Head of caudate nucleus (tissue), 42 donors: ENCODE results near the gene LAMC1.

Experiments
- DNase-seq, 42 donors: peaks; one replicate each; pipeline versions ENCODE4 v3.0.0 to v3.0.0-alpha.2; 2020 to 2021; ENCODE audit warnings: mixed read lengths in 7 of 42
- intact Hi-C: fragments of 100-400 bp; cut with DNase I; formaldehyde crosslinking; loops from one replicate; pipeline ENCODE4 v1.15.0; 2022

LAMC1 gene

GRCh38 chr1:183023146-183023600, at the start of gene LAMC1:
Gene LAMC1, plus strand, starts transcription at chr1:183023420. Its CDS starts 297 bp downstream, at chr1:183023717.
- intact Hi-C loops = no loop called here
- peak in 40 of 42 donors; percentile 14 to 75 (median 57) for DNase-seq

GRCh38 chr1:182974506-182975191, 48.6 kb upstream of the LAMC1 start:
- intact Hi-C loops = no loop called here

GRCh38 chr1:182977480-182977879, 45.7 kb upstream of the LAMC1 start:
- intact Hi-C loops = no loop called here
- no peak for DNase-seq

More at GRCh38 chr1:182974506-182975191, 48.6 kb upstream of the LAMC1 start:
- no peak for DNase-seq

GRCh38 chr1:182978151-182978853, 44.9 kb upstream of the LAMC1 start:
- intact Hi-C loops = no loop called here
- no peak for DNase-seq

- intact Hi-C loops = no loop called here
- peak in 5 of 42 donors; percentile 3 to 41 (median 19) for DNase-seq
These were observed 39.1 kb upstream of the LAMC1 start for GRCh38 chr1:182984138-182984537.

- intact Hi-C loops = no loop called here
- DNase-seq = no peak
These were observed 38.6 kb upstream of the LAMC1 start for GRCh38 chr1:182984621-182985020.

GRCh38 chr1:182985876-182986275, 37.3 kb upstream of the LAMC1 start:
- intact Hi-C loops = no loop called here
- DNase-seq = no peak

- DNase-seq = no peak
These were observed 32.6 kb upstream of the LAMC1 start for GRCh38 chr1:182990413-182991144.

GRCh38 chr1:182993746-182994145, 29.5 kb upstream of the LAMC1 start:
- no peak for DNase-seq
- intact Hi-C loops = no loop called here

More at GRCh38 chr1:182990413-182991144, 32.6 kb upstream of the LAMC1 start:
- intact Hi-C loops = no loop called here

- no peak for DNase-seq
- intact Hi-C loops = no loop called here
These were observed 27.3 kb upstream of the LAMC1 start for GRCh38 chr1:182995894-182996293.

GRCh38 chr1:182996816-182997215, 26.4 kb upstream of the LAMC1 start:
- intact Hi-C loops = no loop called here
- no peak for DNase-seq

- no peak for DNase-seq
- intact Hi-C loops = no loop called here
These were observed 24.7 kb upstream of the LAMC1 start for GRCh38 chr1:182998482-182998881.

GRCh38 chr1:183000167-183000962, 22.9 kb upstream of the LAMC1 start:
- no peak for DNase-seq
- intact Hi-C loops = no loop called here

- intact Hi-C loops = no loop called here
These were observed 21.0 kb upstream of the LAMC1 start for GRCh38 chr1:183002267-183002666.

GRCh38 chr1:183002797-183003196, 20.4 kb upstream of the LAMC1 start:
- intact Hi-C loops = no loop called here
- DNase-seq = no peak

More at GRCh38 chr1:183002267-183002666, 21.0 kb upstream of the LAMC1 start:
- DNase-seq = no peak

- no peak for DNase-seq
- intact Hi-C loops = no loop called here
These were observed 20.0 kb upstream of the LAMC1 start for GRCh38 chr1:183003203-183003602.

- intact Hi-C loops = no loop called here
- no peak for DNase-seq
These were observed 19.1 kb upstream of the LAMC1 start for GRCh38 chr1:183004141-183004540.

GRCh38 chr1:183011859-183012258, 11.4 kb upstream of the LAMC1 start:
- no peak for DNase-seq
- intact Hi-C loops = no loop called here
